GM13977 (cell line): ENCODE measurements around the gene INKA2.

Experiments
- DNase-seq: peaks from one replicate; pipeline ENCODE4 v3.0.0; 2012; ENCODE audit warnings: low spot score
- in situ Hi-C: fragments of 300-500 bp; cut with MboI; formaldehyde crosslinking; loops from one replicate; pipeline ENCODE4 v1.12.0; 2022; ENCODE audit warnings: low sequenced_read_pairs, low pct_unique_long_range_greater_than_20kb, mixed read lengths, inconsistent platforms; ENCODE audit not compliant: unreplicated experiment
- TF ChIP-seq, protein P1 (sequence below): IDR thresholded peaks from 2 replicates; pipeline ENCODE4 v1.5.1; 2012; ENCODE audit warnings: mild to moderate bottlenecking, control low read depth; ENCODE audit not compliant: insufficient read depth; ENCODE audit errors: extremely low read depth, missing control alignments

The INKA2 gene

GRCh38 chr1:111732718-111733117 lies 6.5 kb downstream of the INKA2 start:
- TF ChIP-seq, protein P1, sequence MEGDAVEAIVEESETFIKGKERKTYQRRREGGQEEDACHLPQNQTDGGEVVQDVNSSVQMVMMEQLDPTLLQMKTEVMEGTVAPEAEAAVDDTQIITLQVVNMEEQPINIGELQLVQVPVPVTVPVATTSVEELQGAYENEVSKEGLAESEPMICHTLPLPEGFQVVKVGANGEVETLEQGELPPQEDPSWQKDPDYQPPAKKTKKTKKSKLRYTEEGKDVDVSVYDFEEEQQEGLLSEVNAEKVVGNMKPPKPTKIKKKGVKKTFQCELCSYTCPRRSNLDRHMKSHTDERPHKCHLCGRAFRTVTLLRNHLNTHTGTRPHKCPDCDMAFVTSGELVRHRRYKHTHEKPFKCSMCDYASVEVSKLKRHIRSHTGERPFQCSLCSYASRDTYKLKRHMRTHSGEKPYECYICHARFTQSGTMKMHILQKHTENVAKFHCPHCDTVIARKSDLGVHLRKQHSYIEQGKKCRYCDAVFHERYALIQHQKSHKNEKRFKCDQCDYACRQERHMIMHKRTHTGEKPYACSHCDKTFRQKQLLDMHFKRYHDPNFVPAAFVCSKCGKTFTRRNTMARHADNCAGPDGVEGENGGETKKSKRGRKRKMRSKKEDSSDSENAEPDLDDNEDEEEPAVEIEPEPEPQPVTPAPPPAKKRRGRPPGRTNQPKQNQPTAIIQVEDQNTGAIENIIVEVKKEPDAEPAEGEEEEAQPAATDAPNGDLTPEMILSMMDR = no peak
- no peak for DNase-seq
- in situ Hi-C loops = no loop called here

- DNase-seq = no peak
- in situ Hi-C loops = no loop called here
- TF ChIP-seq, protein P1 = no peak
Observed at GRCh38 chr1:111731956-111732355, 7.2 kb downstream of the INKA2 start.

DNA sequence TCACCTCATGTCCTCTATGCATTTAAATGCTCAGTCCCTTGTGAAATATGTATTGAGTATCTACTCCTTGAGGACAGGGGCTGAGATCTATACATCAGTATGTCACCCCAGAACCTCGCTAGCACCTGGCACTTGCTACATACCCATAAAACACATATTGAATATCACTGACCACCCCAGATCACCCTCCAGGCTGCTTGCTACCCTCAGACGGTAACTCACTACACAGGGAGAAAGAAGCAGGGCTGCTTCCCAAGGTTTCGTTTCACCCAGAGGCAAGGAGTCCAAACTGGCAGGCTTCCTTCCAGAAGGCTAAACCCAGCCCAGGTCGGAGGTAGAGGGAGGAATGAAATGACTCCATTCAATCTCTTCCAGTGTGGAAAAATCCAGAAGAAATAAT lies 8.5 kb downstream of the INKA2 start:
- TF ChIP-seq, protein P1 = no peak
- no peak for DNase-seq
- in situ Hi-C loops = no loop called here

DNA sequence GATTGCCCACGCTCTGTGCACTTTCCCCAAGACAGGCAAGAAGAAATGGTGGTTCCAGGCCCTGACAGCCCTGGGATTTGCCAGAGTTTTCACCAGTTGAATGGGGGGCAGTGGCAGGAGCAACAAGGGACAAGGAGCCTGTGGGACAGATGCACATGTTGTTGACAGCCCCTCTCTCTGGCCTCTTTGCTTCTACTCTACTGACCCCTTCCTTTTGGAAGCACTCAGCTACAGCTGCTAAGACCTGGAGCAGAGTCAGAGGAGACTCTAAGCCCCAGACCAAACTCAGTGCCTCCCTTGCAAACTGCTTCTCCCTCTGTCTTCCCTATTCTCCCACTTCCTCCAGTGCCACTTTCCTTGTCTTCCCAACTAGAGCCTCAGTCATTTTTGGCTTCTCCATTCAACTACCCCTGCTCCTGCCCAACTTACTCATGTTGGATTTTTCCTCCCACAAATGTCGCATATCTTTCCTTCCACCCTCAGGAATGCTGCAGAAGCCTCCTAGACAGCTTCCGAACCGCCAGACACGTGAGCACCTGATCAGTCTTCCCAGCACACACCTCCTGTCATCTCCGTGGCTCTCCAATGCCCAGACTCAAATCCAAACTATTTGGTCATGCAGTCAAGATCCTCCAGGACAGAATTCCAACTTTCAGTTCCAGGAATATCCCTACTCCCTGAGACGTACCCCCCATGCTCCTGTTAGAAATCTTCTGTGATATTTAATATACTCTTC lies 9.1 kb downstream of the INKA2 start:
- TF ChIP-seq, protein P1 = no peak
- in situ Hi-C loops = no loop called here
- DNase-seq = no peak

DNA sequence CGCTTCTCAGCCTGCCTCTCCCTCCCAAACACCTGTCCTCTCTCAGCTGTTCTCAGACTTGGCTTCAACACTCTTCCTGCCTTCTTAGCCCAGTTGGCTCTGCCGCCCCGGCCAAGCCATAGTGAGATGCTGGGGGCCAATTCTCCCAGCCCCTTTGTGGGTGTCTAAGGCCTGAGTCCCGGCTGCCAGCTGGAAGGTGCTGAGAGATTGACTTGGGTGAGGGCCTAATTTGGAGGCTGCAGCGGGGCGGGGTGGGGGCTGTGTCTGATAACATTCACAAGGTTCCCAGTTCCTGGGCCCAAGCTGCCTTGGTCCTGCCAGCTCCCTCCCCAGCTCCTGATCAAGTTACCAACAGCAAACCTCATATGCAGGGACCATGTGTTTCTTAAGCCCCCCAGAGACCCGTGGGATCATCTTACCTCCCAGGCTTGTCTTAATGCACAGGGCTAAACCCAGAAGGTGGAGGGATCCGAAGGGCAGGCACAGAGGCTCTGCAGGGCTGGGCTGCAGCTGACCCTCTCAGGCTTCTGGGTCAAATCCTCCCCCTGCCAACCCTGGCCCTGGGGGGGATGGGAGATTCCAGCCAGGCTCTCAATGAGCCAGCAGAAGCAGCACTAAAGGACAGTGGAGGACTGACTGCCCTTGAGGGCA lies 9.8 kb downstream of the INKA2 start:
- DNase-seq = no peak
- in situ Hi-C loops = no loop called here
- TF ChIP-seq, protein P1 = no peak

- in situ Hi-C loops = no loop called here
- no peak for DNase-seq
- TF ChIP-seq, protein P1 = no peak
Observed at GRCh38 chr1:111727056-111727455, 12.1 kb downstream of the INKA2 start.
